HepG2 (cell line): Measurements from ENCODE around the gene DIS3L2. TPM values are rescaled to one million over a fixed set of nuclear protein-coding genes. Genes with fewer than 3 reads are reported as not detected.

Source experiments
- ELK4 ChIP-seq: sonication (generic); formaldehyde crosslinking; IDR thresholded peaks from 2 replicates; pipeline ENCODE4 v1.9.0; 2021; ENCODE audit warnings: missing genetic modification reagents, borderline replicate concordance
- MED13 ChIP-seq: sonication (generic); formaldehyde crosslinking; IDR thresholded peaks from 2 replicates; pipeline ENCODE4 v1.5.0; 2020; ENCODE audit warnings: missing genetic modification reagents
- MNT ChIP-seq: fragments of 450-650 bp; IDR thresholded peaks from 2 replicates; pipeline ENCODE4 v1.6.1; 2016
- NFAT5 ChIP-seq: sonication (generic); formaldehyde crosslinking; IDR thresholded peaks from 2 replicates; pipeline ENCODE4 v1.4.0; 2020; ENCODE audit warnings: missing genetic modification reagents
- NR0B2 ChIP-seq: sonication (generic); formaldehyde crosslinking; IDR thresholded peaks from 2 replicates; pipeline ENCODE4 v1.4.0; 2020; ENCODE audit warnings: mild to moderate bottlenecking, missing genetic modification reagents
- NR2F1 ChIP-seq, 2 experiments: fragments of 450-650 bp in 1 of 2; formaldehyde crosslinking in 1 of 2; IDR thresholded peaks; 2 replicates each; pipeline versions ENCODE4 v1.5.0 to v1.6.1; 2016 to 2020; ENCODE audit warnings: mild to moderate bottlenecking in 1 of 2, missing compliant biosample characterization in 1 of 2, missing genetic modification reagents in 1 of 2, moderate library complexity in 1 of 2
- PITX1 ChIP-seq: sonication (generic); formaldehyde crosslinking; IDR thresholded peaks from 2 replicates; pipeline ENCODE4 v1.5.1; 2020; ENCODE audit warnings: mild to moderate bottlenecking, missing genetic modification reagents
- TRIM22 ChIP-seq: fragments of 450-650 bp; IDR thresholded peaks from 2 replicates; pipeline ENCODE4 v1.6.1; 2017
- UBTF ChIP-seq: sonication (generic); formaldehyde crosslinking; IDR thresholded peaks from 2 replicates; pipeline ENCODE4 v1.4.0; 2020; ENCODE audit warnings: mild to moderate bottlenecking, missing genetic modification reagents
- ZBTB7A ChIP-seq: sonication (generic); formaldehyde crosslinking; IDR thresholded peaks from 2 replicates; pipeline ENCODE4 v1.8.0; 2022; ENCODE audit warnings: mild to moderate bottlenecking, missing genetic modification reagents
- ZFP37 ChIP-seq: sonication (generic); formaldehyde crosslinking; IDR thresholded peaks from 2 replicates; pipeline ENCODE4 v1.4.0; 2020; ENCODE audit warnings: missing genetic modification reagents, borderline replicate concordance
- ZNF274 ChIP-seq: sonication (generic); formaldehyde crosslinking; IDR thresholded peaks from 2 replicates; pipeline ENCODE4 v1.5.1; 2020; ENCODE audit warnings: mild to moderate bottlenecking, missing genetic modification reagents
- ZNF44 ChIP-seq: sonication (generic); formaldehyde crosslinking; IDR thresholded peaks from 2 replicates; pipeline ENCODE4 v1.5.1; 2020; ENCODE audit warnings: mild to moderate bottlenecking, missing genetic modification reagents
- ZSCAN5A ChIP-seq: sonication (generic); formaldehyde crosslinking; IDR thresholded peaks from 2 replicates; pipeline ENCODE4 v1.8.0; 2022; ENCODE audit warnings: mild to moderate bottlenecking, missing genetic modification reagents, borderline replicate concordance
- polyA plus RNA-seq, 8 experiments: library from polyadenylated mRNA; depleted of rRNA in 3 of 8; stranded (reverse) in 7 of 8; unstranded in 1 of 8; fragments of >200 nt; fragmentation: Illumina TruSeq in 4 of 8; extraction: Trizol in 4 of 8; gene quantifications; 2 replicates each; pipeline versions ENCODE4 v1.2.1 to v1.2.3, GENCODE V29; 2011 to 2016; ENCODE audit warnings: low read depth in 4 of 8, missing spikeins in 1 of 8, mixed read lengths in 1 of 8; ENCODE audit not compliant: insufficient read depth in 1 of 8
- total RNA-seq, 5 experiments: library from RNA; depleted of rRNA; stranded (reverse); fragments of >200 nt; fragmentation: Illumina TruSeq; extraction: Trizol; gene quantifications; 2 replicates each; pipeline ENCODE4 v1.2.3, GENCODE V29; 2016; ENCODE audit warnings: low read depth in 1 of 5

The DIS3L2 gene
- total and polyA plus RNA-seq, 2 of the 13 experiments (the other 11 are each of a cell fraction or from before 2014, with no cell fraction given) = 7.0 to 23.9 TPM

- no peak for TF ChIP-seq NFAT5 (CRISPR knock-in tag)
- TF ChIP-seq TRIM22 = no peak
- TF ChIP-seq UBTF (CRISPR knock-in tag) = no peak
- TF ChIP-seq ZSCAN5A (CRISPR knock-in tag) = no peak
- no peak for TF ChIP-seq NR2F1 (CRISPR knock-in tag; IDR thresholded peaks at IDR 0.05)
- 0 out of 2 replicates have a peak, but pooled peaks have one; percentile 34 for TF ChIP-seq ZNF274 (CRISPR knock-in tag)
- TF ChIP-seq ELK4 (CRISPR knock-in tag) = no peak
- TF ChIP-seq ZFP37 (CRISPR knock-in tag) = no peak
- TF ChIP-seq ZBTB7A (CRISPR knock-in tag) = no peak
- no peak for TF ChIP-seq NR0B2
- TF ChIP-seq MNT = no peak
- TF ChIP-seq PITX1 (CRISPR knock-in tag) = no peak
- TF ChIP-seq ZNF44 (CRISPR knock-in tag) = no peak
- TF ChIP-seq MED13 (CRISPR knock-in tag) = no peak
Observed at GRCh38 chr2:232292395-232293154, 331.1 kb downstream of the DIS3L2 start (continued).
